Trophoblast cell (in vitro differentiated cells and primary cell): ENCODE results near the gene GTF2IRD1.
"Not testable (repeated sequence)": the region's sequence is repeated elsewhere in the genome, so short reads cannot be mapped to it uniquely, and the experiment has no call there.

Source experiments
- DNase-seq, 2 donors: peaks; one replicate each; pipeline ENCODE4 v3.0.0-alpha.2; 2016
- H2AFZ ChIP-seq: 2 replicates; pipeline ENCODE4 v1.6.1; 2013; ENCODE audit warnings: low read length, moderate library complexity, mild to moderate bottlenecking; ENCODE audit not compliant: insufficient read depth, poor library complexity
- H2AK5ac ChIP-seq: 2 replicates; pipeline ENCODE4 v1.6.1; 2013; ENCODE audit warnings: mild to moderate bottlenecking, low read length
- H2BK120ac ChIP-seq: 2 replicates; pipeline ENCODE4 v1.6.1; 2013; ENCODE audit warnings: low read length, mild to moderate bottlenecking, moderate library complexity; ENCODE audit not compliant: insufficient read depth, poor library complexity
- H2BK12ac ChIP-seq: 2 replicates; pipeline ENCODE4 v1.6.1; 2013; ENCODE audit warnings: mild to moderate bottlenecking, low read length, moderate library complexity
- H2BK5ac ChIP-seq: 2 replicates; pipeline ENCODE4 v1.6.1; 2013; ENCODE audit warnings: low read length, low read depth, moderate library complexity, mild to moderate bottlenecking; ENCODE audit not compliant: poor library complexity
- H3K14ac ChIP-seq: 2 replicates; pipeline ENCODE4 v1.6.1; 2013; ENCODE audit warnings: mild to moderate bottlenecking, low read length
- H3K18ac ChIP-seq: 2 replicates; pipeline ENCODE4 v1.6.1; 2013; ENCODE audit warnings: mild to moderate bottlenecking, low read length
- H3K23ac ChIP-seq: 2 replicates; pipeline ENCODE4 v1.6.1; 2013; ENCODE audit warnings: low read length
- H3K27ac ChIP-seq: 2 replicates; pipeline ENCODE4 v1.5.1; 2013; ENCODE audit warnings: low read depth, mild to moderate bottlenecking, inconsistent platforms, low read length, moderate library complexity
- H3K27me3 ChIP-seq: 2 replicates; pipeline ENCODE4 v1.6.1; 2013; ENCODE audit warnings: inconsistent platforms, mild to moderate bottlenecking, low read length, moderate library complexity; ENCODE audit not compliant: insufficient read depth
- H3K36me3 ChIP-seq, 2 experiments: 1 replicate in 1 of 2; 2 replicates in 1 of 2; pipeline ENCODE4 v1.6.1; 2013; ENCODE audit warnings: low read length in 2 of 2, mild to moderate bottlenecking in 2 of 2, moderate library complexity in 1 of 2; ENCODE audit not compliant: insufficient read depth in 2 of 2, control insufficient read depth in 1 of 2
- H3K4ac ChIP-seq: 2 replicates; pipeline ENCODE4 v1.6.1; 2013; ENCODE audit warnings: low read depth, mild to moderate bottlenecking, low read length, moderate library complexity
- H3K4me1 ChIP-seq, 2 experiments: 1 replicate in 1 of 2; 2 replicates in 1 of 2; pipeline ENCODE4 v1.6.1; 2013; ENCODE audit warnings: low read length in 2 of 2, mild to moderate bottlenecking in 2 of 2, moderate library complexity in 1 of 2; ENCODE audit not compliant: insufficient read depth in 2 of 2, control insufficient read depth in 1 of 2
- H3K4me2 ChIP-seq: 2 replicates; pipeline ENCODE4 v1.6.1; 2013; ENCODE audit warnings: inconsistent platforms, mild to moderate bottlenecking, low read length, moderate library complexity
- H3K4me3 ChIP-seq: 2 replicates; pipeline ENCODE4 v1.5.1; 2013; ENCODE audit warnings: mild to moderate bottlenecking, low read depth, low read length, inconsistent platforms
- H3K79me1 ChIP-seq: one replicate; pipeline ENCODE4 v1.6.1; 2013; ENCODE audit warnings: low read length
- H3K79me2 ChIP-seq: 2 replicates; pipeline ENCODE4 v1.6.1; 2013; ENCODE audit warnings: low read length, mild to moderate bottlenecking; ENCODE audit not compliant: control insufficient read depth, insufficient read depth, poor library complexity
- H3K9ac ChIP-seq: 2 replicates; pipeline ENCODE4 v1.6.1; 2013; ENCODE audit warnings: mild to moderate bottlenecking, low read length
- H3K9me3 ChIP-seq: 2 replicates; pipeline ENCODE4 v1.6.1; 2013; ENCODE audit warnings: low read depth, mild to moderate bottlenecking, control low read depth, inconsistent platforms, low read length; ENCODE audit not compliant: insufficient read depth
- H4K12ac ChIP-seq: 2 replicates; pipeline ENCODE4 v1.6.1; 2013; ENCODE audit warnings: low read depth, mild to moderate bottlenecking, low read length, moderate library complexity
- H4K8ac ChIP-seq: 2 replicates; pipeline ENCODE4 v1.6.1; 2013; ENCODE audit warnings: low read depth, mild to moderate bottlenecking, low read length, moderate library complexity
- H4K91ac ChIP-seq: one replicate; pipeline ENCODE4 v1.6.1; 2013; ENCODE audit warnings: low read depth, mild to moderate bottlenecking, low read length, moderate library complexity
- WGBS: extraction: QIAGEN DNeasy Blood & Tissue Kit; methylation state at CpG from one replicate; pipeline ENCODE4 v1.1.7; 2013; ENCODE audit warnings: missing lambda C conversion rate; ENCODE audit not compliant: insufficient read length, insufficient coverage; ENCODE audit errors: extremely low coverage; 5-methylcytosine and 5-hydroxymethylcytosine counted together

Gene GTF2IRD1

DNA sequence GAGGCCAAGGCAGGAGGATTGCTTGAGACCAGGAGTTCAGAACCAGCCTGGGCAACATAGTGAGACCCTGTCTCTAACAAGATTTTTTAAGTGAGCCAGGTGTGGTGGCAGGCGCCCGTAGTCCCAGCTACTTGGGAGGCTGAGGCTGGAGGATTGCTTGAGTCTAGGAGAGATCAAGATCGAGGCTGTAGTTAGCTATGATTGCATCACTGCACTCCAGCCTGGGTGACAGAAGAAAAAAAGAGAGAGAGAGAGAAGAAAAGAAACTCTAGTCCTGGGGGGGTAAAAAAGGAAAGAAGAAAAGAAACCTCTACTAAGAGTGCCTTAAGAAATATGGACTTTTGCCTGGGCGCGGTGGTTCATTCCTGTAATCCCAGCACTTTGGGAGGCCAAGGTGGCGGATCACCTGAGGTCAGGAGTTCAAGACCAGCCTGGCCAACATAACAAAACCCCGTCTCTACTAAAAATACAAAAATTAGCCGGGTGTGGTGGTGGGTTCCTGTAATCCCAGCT lies 34.9 kb downstream of the GTF2IRD1 start:
- WGBS, result no CpG with 5 or more reads among the region's 8 CpGs
- H3K79me2 ChIP-seq, H3K4me2 ChIP-seq, H3K23ac ChIP-seq, H4K12ac ChIP-seq, H3K4me1 ChIP-seq, H2AFZ ChIP-seq, H3K36me3 ChIP-seq, H3K18ac ChIP-seq, H3K9me3 ChIP-seq, H4K91ac ChIP-seq, H3K79me1 ChIP-seq, H3K27me3 ChIP-seq, H3K27ac ChIP-seq, H2BK12ac ChIP-seq, H3K14ac ChIP-seq, H3K4ac ChIP-seq, H3K4me3 ChIP-seq, H3K9ac ChIP-seq, H2BK5ac ChIP-seq, H2BK120ac ChIP-seq, H2AK5ac ChIP-seq, H4K8ac ChIP-seq: not testable (repeated sequence)
- DNase-seq, result peak in 1 of 2 donors; percentile 21

DNA sequence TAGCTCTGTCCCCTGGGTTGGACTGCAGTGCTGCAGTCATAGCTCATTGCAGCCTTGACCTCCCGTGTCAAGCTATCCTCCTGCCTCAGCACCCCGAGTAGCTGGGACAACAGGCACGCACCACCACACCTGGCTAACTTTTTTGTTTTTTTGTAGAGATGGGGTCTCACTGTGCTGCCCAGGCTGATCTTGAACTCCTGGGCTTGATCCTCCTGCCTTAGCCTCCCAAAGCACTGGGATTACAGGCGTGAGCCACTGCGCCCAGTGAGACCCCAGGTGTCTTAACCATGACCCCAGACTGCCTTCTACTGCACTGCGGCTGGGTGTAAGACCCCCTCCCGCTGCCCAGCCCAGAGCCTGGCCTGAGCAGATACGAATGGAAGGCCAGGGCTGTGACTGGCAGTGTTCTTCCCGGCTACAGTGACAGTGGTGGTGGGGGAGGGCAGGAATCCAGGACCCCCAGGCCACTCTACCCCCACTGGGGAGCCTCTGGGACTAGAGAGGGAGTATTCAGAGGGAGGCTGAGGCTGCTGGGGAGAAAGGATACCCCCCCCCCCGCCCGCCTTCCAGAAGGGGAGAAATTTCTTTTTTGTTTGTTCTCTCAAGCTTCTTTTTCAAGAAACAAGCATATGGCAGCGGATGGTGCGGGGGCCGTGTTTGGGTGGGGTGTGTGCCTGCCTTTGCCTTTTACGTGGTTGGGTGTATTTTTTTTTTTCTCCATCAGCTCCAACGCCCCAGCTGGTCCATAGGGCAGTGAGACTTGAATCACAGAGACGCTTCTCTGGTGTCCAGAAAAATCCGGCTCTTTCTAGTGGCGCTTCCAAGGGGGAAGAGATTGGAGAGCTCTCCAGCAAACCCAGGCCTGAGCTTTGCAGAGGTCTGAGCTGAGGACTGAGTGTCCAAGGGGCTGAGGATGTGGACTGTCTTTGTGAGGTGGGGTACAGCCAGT lies 36.6 kb downstream of the GTF2IRD1 start:
- H3K27me3 ChIP-seq, result no peaks in the 10 kb centered on the region
- H3K9me3 ChIP-seq, result no peaks in the 10 kb centered on the region
- no peaks in the 10 kb centered on the region for H3K4me1 ChIP-seq

DNA sequence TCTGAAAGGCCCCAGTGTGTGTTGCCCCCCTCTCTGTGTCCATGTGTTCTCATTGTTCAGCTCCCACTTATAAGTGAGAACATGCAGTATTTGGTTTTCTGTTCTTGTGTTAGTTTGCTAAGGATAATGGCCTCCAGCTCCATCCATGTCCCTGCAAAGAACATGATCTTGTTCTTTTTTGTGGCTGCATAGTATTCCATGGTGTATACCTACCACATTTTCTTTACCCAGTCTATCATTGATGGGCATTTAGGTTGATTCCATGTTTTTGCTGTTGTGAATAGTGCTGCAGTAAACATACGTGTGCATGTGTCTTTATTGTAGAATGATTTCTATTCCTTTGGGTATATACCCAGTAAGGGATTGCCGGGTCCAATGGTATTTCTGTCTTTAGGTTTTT lies 37.8 kb downstream of the GTF2IRD1 start:
- not testable (repeated sequence) for H3K4me1 ChIP-seq, H3K79me2 ChIP-seq, H3K14ac ChIP-seq, H3K4me3 ChIP-seq, H3K9me3 ChIP-seq, DNase-seq, H3K27me3 ChIP-seq, H3K23ac ChIP-seq, H3K27ac ChIP-seq, H3K18ac ChIP-seq, H3K79me1 ChIP-seq, H4K91ac ChIP-seq, H2BK120ac ChIP-seq, H2AFZ ChIP-seq, H3K9ac ChIP-seq, H2BK5ac ChIP-seq, H2AK5ac ChIP-seq, H4K12ac ChIP-seq, H2BK12ac ChIP-seq, H3K4me2 ChIP-seq, H3K4ac ChIP-seq, H4K8ac ChIP-seq, H3K36me3 ChIP-seq
- no CpG with 5 or more reads among the region's 2 CpGs for WGBS

More for the DNA sequence above, 36.6 kb downstream of the GTF2IRD1 start:
- WGBS, result no CpG with 5 or more reads among the region's 19 CpGs
- H4K91ac ChIP-seq, result no peak overlapping the region
- no peak overlapping the region for H3K18ac ChIP-seq
- H3K79me1 ChIP-seq, result no peaks in the 10 kb centered on the region
- no peak overlapping the region for H3K4ac ChIP-seq
- H2BK12ac ChIP-seq, result no peak overlapping the region
- H4K12ac ChIP-seq, result no peak overlapping the region
- H3K36me3 ChIP-seq, result peaks cover 0 to 3% of the 10 kb centered on the region in 2 experiments
- no peaks in the 10 kb centered on the region for H3K79me2 ChIP-seq
- no peak overlapping the region for H3K4me2 ChIP-seq
- H3K23ac ChIP-seq, result no peak overlapping the region
- H2BK5ac ChIP-seq, result no peak overlapping the region
- no peak overlapping the region for H2BK120ac ChIP-seq
- no peak overlapping the region for H4K8ac ChIP-seq
- H3K9ac ChIP-seq, result no peak overlapping the region
- no peak overlapping the region for H3K14ac ChIP-seq
- H2AK5ac ChIP-seq, result no peak overlapping the region
- DNase-seq, result no peak
- H2AFZ ChIP-seq, result no peak overlapping the region
- no peak overlapping the region for H3K27ac ChIP-seq
- no peak overlapping the region for H3K4me3 ChIP-seq

DNA sequence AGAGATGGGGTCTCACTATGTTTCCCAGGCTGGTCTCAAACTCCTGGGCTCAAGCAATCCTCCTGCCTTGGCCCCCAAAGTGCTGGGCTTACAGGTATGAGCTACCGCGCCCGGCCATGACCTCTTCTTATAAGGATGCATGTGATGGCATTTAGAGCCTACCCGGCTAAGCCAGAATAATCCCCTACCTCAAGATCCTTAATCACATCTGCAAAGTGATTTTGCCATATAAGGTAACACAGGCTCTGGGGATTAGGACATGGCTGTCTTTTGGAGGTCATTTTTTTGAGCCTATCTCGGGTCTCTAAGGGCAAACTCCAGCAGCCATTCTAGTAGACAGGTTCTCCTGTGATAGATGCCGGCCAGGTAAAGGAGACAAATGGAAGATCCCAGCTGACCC lies 39.6 kb downstream of the GTF2IRD1 start:
- no peak overlapping the region for H3K4ac ChIP-seq
- H3K27me3 ChIP-seq, result no peaks in the 10 kb centered on the region
- H3K23ac ChIP-seq, result no peak overlapping the region
- no peak overlapping the region for H3K9ac ChIP-seq
- H3K14ac ChIP-seq, result no peak overlapping the region
- peaks cover 0 to 3% of the 10 kb centered on the region in 2 experiments for H3K36me3 ChIP-seq
- no peak overlapping the region for H2BK120ac ChIP-seq
- no peaks in the 10 kb centered on the region for H3K79me2 ChIP-seq
- DNase-seq, result no peak
- no peak overlapping the region for H2AFZ ChIP-seq
- WGBS, result no CpG with 5 or more reads among the region's 6 CpGs
- no peaks in the 10 kb centered on the region for H3K79me1 ChIP-seq
- no peak overlapping the region for H3K18ac ChIP-seq
- H3K27ac ChIP-seq, result no peak overlapping the region
- H4K8ac ChIP-seq, result no peak overlapping the region
- no peak overlapping the region for H3K4me3 ChIP-seq
- no peak overlapping the region for H4K12ac ChIP-seq
- no peak overlapping the region for H2BK5ac ChIP-seq
- H2AK5ac ChIP-seq, result no peak overlapping the region
- no peak overlapping the region for H3K4me2 ChIP-seq
- H3K9me3 ChIP-seq, result peaks cover 6% of the 10 kb centered on the region
- no peaks in the 10 kb centered on the region for H3K4me1 ChIP-seq
- no peak overlapping the region for H2BK12ac ChIP-seq
- H4K91ac ChIP-seq, result no peak overlapping the region
